Skeletal muscle satellite cell (primary cell): ENCODE results near the gene GCAT.
"Not testable (repeated sequence)": the region's sequence is repeated elsewhere in the genome, so short reads cannot be mapped to it uniquely, and the experiment has no call there.

ENCODE experiments used
- H3K27me3 ChIP-seq: 2 replicates; pipeline ENCODE4 v1.7.0; 2013; ENCODE audit warnings: low read length; ENCODE audit not compliant: control insufficient read depth, insufficient read depth
- H3K36me3 ChIP-seq: 2 replicates; pipeline ENCODE4 v1.7.0; 2013; ENCODE audit warnings: mild to moderate bottlenecking, control low read depth, low read length; ENCODE audit not compliant: insufficient read depth
- H3K4me1 ChIP-seq: 2 replicates; pipeline ENCODE4 v1.7.0; 2013; ENCODE audit warnings: low read length; ENCODE audit not compliant: control insufficient read depth, insufficient read depth
- H3K4me2 ChIP-seq: 2 replicates; pipeline ENCODE4 v1.7.0; 2013; ENCODE audit warnings: mild to moderate bottlenecking, low read length
- H3K4me3 ChIP-seq: 2 replicates; pipeline ENCODE4 v1.7.0; 2013; ENCODE audit warnings: low read length
- H3K9ac ChIP-seq: 2 replicates; pipeline ENCODE4 v1.7.0; 2013; ENCODE audit warnings: mild to moderate bottlenecking, low read depth, low read length, moderate library complexity
- H3K9me3 ChIP-seq: replicated peaks from 2 replicates; pipeline ENCODE4 v1.7.0; 2013; ENCODE audit warnings: mild to moderate bottlenecking, control low read depth, low read length

Gene GCAT

DNA sequence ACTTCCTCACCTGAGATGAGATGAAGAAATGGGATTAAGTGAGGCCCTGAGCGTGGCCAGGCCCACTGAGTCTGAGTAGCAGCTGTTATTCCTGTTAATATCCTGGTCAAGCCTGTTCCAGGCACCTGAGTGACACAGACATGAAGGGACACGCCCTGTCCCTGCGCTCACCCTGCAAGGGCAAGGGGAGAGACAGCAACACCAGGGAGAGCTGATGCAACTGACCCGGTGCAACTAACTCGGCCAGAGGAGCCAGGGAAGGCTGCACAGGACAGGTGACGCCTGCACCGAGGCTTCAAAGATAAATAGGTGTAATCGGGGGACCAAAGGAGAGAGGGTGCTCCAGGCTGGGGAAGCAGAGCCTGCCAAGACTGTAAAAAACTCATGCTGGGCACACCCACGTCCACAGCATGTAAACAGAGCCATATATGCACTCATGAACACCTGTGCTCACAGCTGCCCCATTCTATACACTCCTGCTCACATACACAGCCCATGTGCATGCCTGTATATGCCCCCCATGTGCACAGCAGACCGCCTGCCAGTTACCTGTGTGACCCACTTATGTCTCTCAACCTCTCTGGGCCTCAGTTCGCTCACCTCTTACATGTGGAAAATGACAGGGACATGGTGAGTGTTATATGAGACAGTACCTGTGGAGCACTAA, 22.8 kb upstream of the GCAT start:
- no peaks in the 10 kb centered on the region for H3K27me3 ChIP-seq
- H3K4me3 ChIP-seq, result no peak overlapping the region
- H3K9me3 ChIP-seq, result no peaks in the 10 kb centered on the region
- no peak overlapping the region for H3K9ac ChIP-seq
- H3K4me1 ChIP-seq, result peaks cover 14% of the 10 kb centered on the region
- no peak overlapping the region for H3K4me2 ChIP-seq
- no peaks in the 10 kb centered on the region for H3K36me3 ChIP-seq

DNA sequence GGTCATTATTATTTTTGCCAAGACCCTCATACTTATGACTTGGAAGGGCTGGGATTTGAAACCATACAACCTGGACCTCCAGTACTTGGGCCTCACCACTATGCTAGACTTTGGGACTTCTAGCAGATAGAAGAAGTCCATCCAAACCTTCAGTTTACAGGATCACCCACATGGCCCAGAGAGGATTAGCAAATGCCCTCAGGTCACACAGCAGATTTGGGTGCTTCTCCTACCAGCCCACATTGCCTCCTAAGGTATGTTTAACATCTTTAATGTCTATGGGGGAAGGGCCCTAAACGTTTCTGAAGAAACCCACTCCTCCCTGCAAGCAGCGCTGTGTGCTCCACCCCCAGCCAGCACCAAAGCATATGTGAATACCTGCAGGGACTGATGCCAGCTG, 17.5 kb upstream of the GCAT start:
- no peaks in the 10 kb centered on the region for H3K36me3 ChIP-seq
- no peaks in the 10 kb centered on the region for H3K9me3 ChIP-seq
- no peaks in the 10 kb centered on the region for H3K27me3 ChIP-seq

GRCh38 chr22:37792494-37792893, 15.2 kb upstream of the GCAT start:
- Histone ChIP-seq H3K4me1 (no peaks in the 10 kb centered on the region), H3K9me3 (no peaks in the 10 kb centered on the region), H3K4me2 (no peak overlapping the region), H3K9ac (no peak overlapping the region), H3K27me3 (no peaks in the 10 kb centered on the region), H3K4me3 (no peak overlapping the region), H3K36me3 (no peaks in the 10 kb centered on the region)

More for the DNA sequence above, 17.5 kb upstream of the GCAT start:
- Histone ChIP-seq H3K4me2 (no peak overlapping the region), H3K4me1 (no peaks in the 10 kb centered on the region), H3K4me3 (no peak overlapping the region), H3K9ac (no peak overlapping the region)

DNA sequence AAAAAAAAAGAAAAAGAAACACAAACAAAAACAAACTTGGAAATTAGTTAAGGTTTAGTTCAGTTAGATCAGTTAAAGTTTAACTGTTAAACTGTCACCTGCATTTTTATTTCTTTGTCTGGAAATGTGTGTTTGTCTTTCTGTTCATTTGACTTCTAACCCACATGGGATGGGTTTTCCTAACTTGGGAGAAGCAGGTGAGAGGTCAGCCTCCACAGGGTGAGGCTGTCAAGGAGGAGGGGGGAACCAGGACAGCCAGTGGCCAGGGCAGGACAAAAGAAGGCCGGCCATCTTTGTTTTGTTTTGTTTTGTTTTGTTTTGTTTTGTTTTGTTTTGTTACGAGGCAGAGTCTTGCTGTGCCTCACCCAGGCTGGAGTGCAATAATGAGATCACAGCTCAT, 13.4 kb upstream of the GCAT start:
- Histone ChIP-seq H3K4me3 (no peak overlapping the region), H3K4me1 (no peaks in the 10 kb centered on the region), H3K36me3 (no peaks in the 10 kb centered on the region), H3K27me3 (peaks cover 5% of the 10 kb centered on the region), H3K9ac (no peak overlapping the region), H3K4me2 (no peak overlapping the region), H3K9me3 (no peaks in the 10 kb centered on the region)

DNA sequence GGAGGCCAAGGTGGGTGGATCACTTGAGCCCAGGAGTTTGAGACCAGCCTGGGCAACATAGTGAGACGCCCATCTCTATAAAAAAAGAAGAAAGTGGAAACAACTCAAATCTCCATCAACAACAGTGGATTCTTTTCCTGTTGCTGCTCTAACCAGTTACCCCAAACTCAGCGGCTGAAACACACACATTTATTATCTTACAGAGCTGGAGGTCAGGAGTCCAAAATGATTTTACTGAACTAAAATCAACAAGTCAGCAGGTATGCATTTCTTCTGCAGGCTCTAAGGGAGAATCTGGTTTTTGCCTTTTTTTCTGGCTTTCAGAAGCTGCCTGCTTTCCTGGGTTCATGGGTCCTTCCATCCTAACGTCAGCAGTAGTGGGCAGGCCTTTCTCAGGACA, 11.7 kb upstream of the GCAT start:
- Histone ChIP-seq H3K9me3 (no peaks in the 10 kb centered on the region), H3K27me3 (peaks cover 5% of the 10 kb centered on the region), H3K4me3 (no peak overlapping the region), H3K4me2 (no peak overlapping the region), H3K36me3 (no peaks in the 10 kb centered on the region), H3K9ac (no peak overlapping the region), H3K4me1 (no peaks in the 10 kb centered on the region)

GRCh38 chr22:37797259-37797658, 10.5 kb upstream of the GCAT start:
- not testable (repeated sequence) for H3K27me3 ChIP-seq, H3K9me3 ChIP-seq, H3K4me2 ChIP-seq, H3K4me3 ChIP-seq, H3K4me1 ChIP-seq, H3K36me3 ChIP-seq, H3K9ac ChIP-seq

- Histone ChIP-seq H3K4me1 (peaks cover 10% of the 10 kb centered on the region), H3K36me3 (no peaks in the 10 kb centered on the region), H3K27me3 (peaks cover 5% of the 10 kb centered on the region), H3K9me3 (no peaks in the 10 kb centered on the region), H3K4me2 (no peak overlapping the region), H3K4me3 (no peak overlapping the region), H3K9ac (no peak overlapping the region)
These were observed 9.7 kb upstream of the GCAT start for GRCh38 chr22:37797874-37798500.

DNA sequence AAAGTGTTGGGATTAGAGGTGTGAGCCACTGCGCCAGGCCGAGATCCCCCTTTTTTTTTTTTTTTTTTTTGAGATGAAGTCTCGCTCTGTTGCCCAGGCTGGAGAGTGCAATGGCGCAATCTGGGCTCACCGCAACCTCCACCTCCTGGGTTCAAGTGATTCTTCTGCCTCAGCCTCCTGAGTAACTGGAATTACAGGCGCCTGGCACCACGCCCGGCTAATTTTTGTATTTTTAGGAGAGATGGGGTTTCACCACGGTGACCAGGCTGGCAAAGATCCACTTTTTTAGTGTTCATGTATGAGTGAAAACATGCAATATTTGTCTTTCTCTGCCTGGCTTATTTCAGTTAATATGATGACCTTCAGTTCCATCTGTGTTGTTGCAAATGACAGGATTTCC, 7.8 kb upstream of the GCAT start:
- H3K27me3 ChIP-seq, H3K9me3 ChIP-seq, H3K36me3 ChIP-seq, H3K9ac ChIP-seq, H3K4me3 ChIP-seq, H3K4me2 ChIP-seq: not testable (repeated sequence)
- peaks cover 16% of the 10 kb centered on the region for H3K4me1 ChIP-seq

DNA sequence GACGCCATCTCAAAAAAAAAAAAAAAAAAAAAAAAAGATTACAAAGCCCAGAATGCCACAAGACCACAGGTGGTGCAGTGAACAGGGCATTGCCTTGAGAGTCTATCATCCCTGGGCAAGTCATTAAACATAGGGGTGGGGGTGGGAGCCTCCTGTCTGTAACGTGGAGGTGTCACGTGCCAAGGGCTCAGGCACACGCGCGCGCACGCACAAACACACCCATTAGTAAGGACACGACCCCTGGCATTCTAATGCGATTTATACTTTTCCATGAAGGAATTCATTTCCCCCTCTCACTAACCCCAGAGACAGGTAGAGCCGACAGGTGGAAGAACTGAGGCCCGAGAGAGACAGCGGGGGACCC, 5.8 kb upstream of the GCAT start:
- H3K9ac ChIP-seq, result peak overlapping the region; percentile 82
- H3K36me3 ChIP-seq, result no peaks in the 10 kb centered on the region

GRCh38 chr22:37802310-37803194, 5.2 kb upstream of the GCAT start:
- H3K4me1 ChIP-seq, result peaks cover 40% of the 10 kb centered on the region
- H3K9ac ChIP-seq, result peak overlapping the region; percentile 82
- peaks cover 5% of the 10 kb centered on the region for H3K27me3 ChIP-seq

More for the DNA sequence above, 5.8 kb upstream of the GCAT start:
- Histone ChIP-seq H3K4me1 (peaks cover 35% of the 10 kb centered on the region), H3K4me2 (peak overlapping the region; percentile 89), H3K9me3 (no peaks in the 10 kb centered on the region), H3K27me3 (peaks cover 5% of the 10 kb centered on the region), H3K4me3 (peak overlapping the region; percentile 80)

DNA sequence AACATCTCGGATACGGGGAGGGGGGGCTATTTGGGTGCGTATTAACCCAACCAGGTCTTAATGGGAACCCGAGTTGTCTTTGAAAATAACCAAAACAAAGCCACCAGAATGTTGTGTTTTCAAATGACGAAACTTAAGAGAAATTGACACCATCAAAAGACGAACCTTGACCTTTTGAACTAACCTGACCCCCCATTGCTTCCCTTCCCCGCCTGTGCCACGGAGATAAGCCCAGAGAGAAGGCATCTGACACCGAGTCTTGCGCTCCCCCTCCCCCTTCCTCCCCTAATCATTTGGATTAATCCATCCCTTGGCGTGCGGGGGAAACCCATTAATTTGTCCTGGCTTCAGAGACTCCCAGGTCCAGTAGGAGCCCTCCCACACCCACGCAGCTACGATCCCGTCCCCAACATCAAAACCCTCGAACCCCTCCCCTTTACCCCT, 4.5 kb upstream of the GCAT start:
- H3K4me1 ChIP-seq, result peaks cover 42% of the 10 kb centered on the region
- peak overlapping the region; percentile 89 for H3K4me2 ChIP-seq
- H3K4me3 ChIP-seq, result no peak overlapping the region
- H3K9me3 ChIP-seq, result no peaks in the 10 kb centered on the region
- H3K36me3 ChIP-seq, result no peaks in the 10 kb centered on the region
- no peak overlapping the region for H3K9ac ChIP-seq
- H3K27me3 ChIP-seq, result no peaks in the 10 kb centered on the region

More at GRCh38 chr22:37802310-37803194, 5.2 kb upstream of the GCAT start:
- Histone ChIP-seq H3K4me3 (peak overlapping the region; percentile 80), H3K36me3 (no peaks in the 10 kb centered on the region), H3K4me2 (peak overlapping the region; percentile 89), H3K9me3 (no peaks in the 10 kb centered on the region)
